Measurements from ENCODE around the gene SLC25A23.
"Not testable (repeated sequence)": the region's sequence is repeated elsewhere in the genome, so short reads cannot be mapped to it uniquely, and the experiment has no call there.

SLC25A23 gene

GRCh38 chr19:6440905-6441304 lies 18.7 kb downstream of the SLC25A23 start:
- DNase-seq (ENCODE audit: insufficient read length, low spot score) = no peak
- no peak for TF ChIP-seq CTCF (IDR thresholded peaks at IDR 0.05; ENCODE audit: insufficient read depth, missing control alignments)
- no peak for FAIRE-seq

- FAIRE-seq = no peak
- TF ChIP-seq CTCF (IDR thresholded peaks at IDR 0.05; ENCODE audit: insufficient read depth, missing control alignments) = no peak
- no peak for DNase-seq (ENCODE audit: insufficient read length, low spot score)
Measured at GRCh38 chr19:6439743-6440142, 19.8 kb downstream of the SLC25A23 start.

- DNase-seq (ENCODE audit: insufficient read length, low spot score) (no peak), FAIRE-seq (no peak)
- no peak for TF ChIP-seq CTCF (IDR thresholded peaks at IDR 0.05; ENCODE audit: insufficient read depth, missing control alignments)
Measured at GRCh38 chr19:6433663-6434062, 25.9 kb downstream of the SLC25A23 start, which contains the start of gene SLC25A41. Gene SLC25A41, minus strand, starts transcription at chr19:6433763. Its CDS starts 70 bp downstream, at chr19:6433693.

GRCh38 chr19:6433165-6433564 lies 26.4 kb downstream of the SLC25A23 start:
- no peak for DNase-seq (ENCODE audit: insufficient read length, low spot score)
- FAIRE-seq = no peak
- TF ChIP-seq CTCF (IDR thresholded peaks at IDR 0.05; ENCODE audit: insufficient read depth, missing control alignments) = no peak

GRCh38 chr19:6431891-6432290 lies 27.7 kb downstream of the SLC25A23 start:
- DNase-seq (ENCODE audit: insufficient read length, low spot score) = no peak
- TF ChIP-seq CTCF (IDR thresholded peaks at IDR 0.05; ENCODE audit: insufficient read depth, missing control alignments) = no peak

GRCh38 chr19:6429419-6430221 lies 30.0 kb downstream of the SLC25A23 start:
- FAIRE-seq (no peak), DNase-seq (ENCODE audit: insufficient read length, low spot score) (no peak)
- no peak for TF ChIP-seq CTCF (IDR thresholded peaks at IDR 0.05; ENCODE audit: insufficient read depth, missing control alignments)

More at GRCh38 chr19:6431891-6432290, 27.7 kb downstream of the SLC25A23 start:
- FAIRE-seq = no peak

GRCh38 chr19:6428692-6429418 lies 30.7 kb downstream of the SLC25A23 start:
- FAIRE-seq = not testable (repeated sequence)

More at GRCh38 chr19:6428692-6429418, 30.7 kb downstream of the SLC25A23 start:
- DNase-seq (ENCODE audit: insufficient read length, low spot score) = not testable (repeated sequence)
